H1 (cell line): Measurements from ENCODE around the gene C21orf91. TPM values are rescaled to one million over a fixed set of nuclear protein-coding genes. Genes with fewer than 3 reads are reported as not detected.

Source experiments
- CTCF ChIA-PET: fragments of 300-600 bp; sonication (Branson Sonifier 250); formaldehyde crosslinking; loops from one replicate; lab custom pipeline; 2021; ENCODE audit not compliant: partially characterized antibody; lab: Charles Lee
- POLR2A ChIA-PET: fragments of 300-600 bp; sonication (Branson Sonifier 250); formaldehyde crosslinking; loops from one replicate; lab custom pipeline; 2021; ENCODE audit warnings: inconsistent platforms; ENCODE audit not compliant: partially characterized antibody; lab: Charles Lee
- DNase-seq, 2 experiments: peaks; one replicate each; pipeline versions ENCODE4 v3.0.0 to v3.0.0-alpha.2; 2010 to 2022; ENCODE audit warnings: low spot score in 2 of 2, low read depth in 1 of 2, mixed read lengths in 1 of 2
- FAIRE-seq: peaks from 2 replicates; lab custom pipeline; 2011; peaks lifted over from hg19 to GRCh38; lab: Jason Lieb, UNC
- H2AFZ ChIP-seq: 2 replicates; pipeline ENCODE4 v1.8.1; 2012; ENCODE audit warnings: low read length, inconsistent platforms
- H2AK5ac ChIP-seq: 2 replicates; pipeline ENCODE4 v1.6.1; 2013; ENCODE audit warnings: low read depth, low read length
- H2BK120ac ChIP-seq: replicated peaks from 2 replicates; pipeline ENCODE3; 2013; ENCODE audit warnings: low read depth, low read length, inconsistent platforms
- H2BK12ac ChIP-seq: 2 replicates; pipeline ENCODE4 v1.6.1; 2013; ENCODE audit warnings: low read depth, low read length
- H2BK15ac ChIP-seq: 2 replicates; pipeline ENCODE4 v1.6.1; 2013; ENCODE audit warnings: low read length
- H2BK20ac ChIP-seq: 2 replicates; pipeline ENCODE4 v1.6.1; 2013; ENCODE audit warnings: low read length
- H2BK5ac ChIP-seq: 2 replicates; pipeline ENCODE4 v1.6.1; 2013; ENCODE audit warnings: low read depth, low read length
- H3K14ac ChIP-seq: 2 replicates; pipeline ENCODE4 v1.6.1; 2013; ENCODE audit warnings: inconsistent platforms; ENCODE audit not compliant: insufficient read length
- H3K18ac ChIP-seq: 2 replicates; pipeline ENCODE4 v1.6.1; 2013; ENCODE audit warnings: low read length; ENCODE audit errors: extremely low read depth
- H3K23ac ChIP-seq: 2 replicates; pipeline ENCODE4 v1.6.1; 2013; ENCODE audit warnings: inconsistent platforms; ENCODE audit not compliant: insufficient read length
- H3K23me2 ChIP-seq: 2 replicates; pipeline ENCODE4 v1.6.1; 2013; ENCODE audit warnings: low read depth, low read length
- H3K27ac ChIP-seq: 2 replicates; pipeline ENCODE4 v1.6.1; 2011; ENCODE audit warnings: low read depth, low read length, inconsistent platforms
- H3K27me3 ChIP-seq, 4 experiments: replicated peaks in 1 of 4; 1 replicate in 1 of 4; 2 replicates in 3 of 4; pipeline versions ENCODE4 v1.6.1 to v1.8.1; 2011 to 2013; ENCODE audit warnings: low read length in 3 of 4, mild to moderate bottlenecking in 3 of 4, inconsistent platforms in 2 of 4, mixed read lengths in 2 of 4, moderate library complexity in 1 of 4; ENCODE audit not compliant: control insufficient read depth in 3 of 4, insufficient read depth in 3 of 4; ENCODE audit errors: extremely low read depth in 1 of 4
- H3K36me3 ChIP-seq, 4 experiments: 2 replicates each; pipeline versions ENCODE4 v1.6.1 to v1.8.1; 2011 to 2013; ENCODE audit warnings: mild to moderate bottlenecking in 4 of 4, low read length in 3 of 4, moderate library complexity in 2 of 4, control low read depth in 1 of 4, inconsistent platforms in 1 of 4; ENCODE audit not compliant: insufficient read depth in 4 of 4, control insufficient read depth in 2 of 4
- H3K4ac ChIP-seq: replicated peaks from 2 replicates; pipeline ENCODE3; 2013; ENCODE audit warnings: low read length, low read depth, mixed read lengths, inconsistent platforms; ENCODE audit not compliant: insufficient read length
- H3K4me1 ChIP-seq, 4 experiments: replicated peaks in 1 of 4; 1 replicate in 1 of 4; 2 replicates in 3 of 4; pipeline versions ENCODE4 v1.6.1 to v1.8.1; 2011 to 2013; ENCODE audit warnings: low read length in 3 of 4, inconsistent platforms in 2 of 4, mixed read lengths in 1 of 4; ENCODE audit not compliant: insufficient read depth in 4 of 4, control insufficient read depth in 3 of 4
- H3K4me2 ChIP-seq, 2 experiments: 2 replicates each; pipeline versions ENCODE4 v1.6.1 to v1.8.1; 2011 to 2013; ENCODE audit warnings: low read depth in 2 of 2, low read length in 2 of 2, control low read depth in 1 of 2, inconsistent platforms in 1 of 2, mild to moderate bottlenecking in 1 of 2; ENCODE audit not compliant: insufficient read depth in 1 of 2
- H3K4me3 ChIP-seq, 4 experiments: fragments of 200-600, 300-600 bp in 1 of 4; sonication (generic), shearing (Covaris generic), sonication (Bioruptor Twin) in 1 of 4; 2 replicates each; pipeline versions ENCODE4 v1.5.1 to v1.8.1; 2011 to 2016; ENCODE audit warnings: low read length in 4 of 4, low read depth in 3 of 4, control low read depth in 2 of 4, inconsistent platforms in 2 of 4, mild to moderate bottlenecking in 2 of 4, mixed read lengths in 1 of 4, moderate library complexity in 1 of 4; ENCODE audit not compliant: insufficient read depth in 2 of 4; ENCODE audit errors: extremely low read depth in 1 of 4
- H3K56ac ChIP-seq: replicated peaks from 2 replicates; pipeline ENCODE3; 2013; ENCODE audit warnings: low read depth, mild to moderate bottlenecking, mixed read lengths, low read length, inconsistent platforms; ENCODE audit not compliant: insufficient read length
- H3K79me1 ChIP-seq: 2 replicates; pipeline ENCODE4 v1.6.1; 2013; ENCODE audit warnings: low read depth, low read length, control low read depth
- H3K79me2 ChIP-seq, 2 experiments: 2 replicates each; pipeline versions ENCODE4 v1.6.1 to v1.8.1; 2012 to 2013; ENCODE audit warnings: low read length in 2 of 2, mild to moderate bottlenecking in 2 of 2, inconsistent platforms in 1 of 2; ENCODE audit not compliant: insufficient read depth in 2 of 2, control insufficient read depth in 1 of 2
- H3K9ac ChIP-seq, 4 experiments: replicated peaks in 1 of 4; 1 replicate in 1 of 4; 2 replicates in 3 of 4; pipeline versions ENCODE4 v1.6.1 to v1.8.1; 2011 to 2013; ENCODE audit warnings: low read depth in 3 of 4, low read length in 3 of 4, control low read depth in 2 of 4, mild to moderate bottlenecking in 2 of 4, moderate library complexity in 2 of 4, inconsistent platforms in 1 of 4; ENCODE audit errors: extremely low read depth in 1 of 4
- H3K9me3 ChIP-seq, 2 experiments: 2 replicates each; pipeline versions ENCODE4 v1.6.1 to v1.8.1; 2012 to 2013; ENCODE audit warnings: mild to moderate bottlenecking in 2 of 2, moderate library complexity in 2 of 2, control low read depth in 1 of 2, inconsistent platforms in 1 of 2, low read depth in 1 of 2, low read length in 1 of 2, mixed read lengths in 1 of 2; ENCODE audit not compliant: insufficient read depth in 2 of 2
- H4K20me1 ChIP-seq, 2 experiments: replicated peaks in 1 of 2; 2 replicates each; pipeline versions ENCODE3 to v1.8.1; 2011 to 2013; ENCODE audit warnings: inconsistent platforms in 2 of 2, low read length in 2 of 2, mild to moderate bottlenecking in 1 of 2; ENCODE audit not compliant: insufficient read depth in 2 of 2, control insufficient read depth in 1 of 2
- H4K5ac ChIP-seq: 2 replicates; pipeline ENCODE4 v1.6.1; 2013; ENCODE audit warnings: low read length, low read depth, mixed read lengths, inconsistent platforms; ENCODE audit not compliant: insufficient read length
- H4K8ac ChIP-seq: 2 replicates; pipeline ENCODE4 v1.8.0; 2013; ENCODE audit warnings: mild to moderate bottlenecking, moderate library complexity, low read length, inconsistent platforms; ENCODE audit not compliant: insufficient read depth; ENCODE audit errors: extremely low read depth
- H4K91ac ChIP-seq: replicated peaks from 2 replicates; pipeline ENCODE3; 2013; ENCODE audit warnings: low read length, mixed read lengths, inconsistent platforms; ENCODE audit not compliant: insufficient read length
- BCL11A ChIP-seq, 2 experiments: IDR thresholded peaks; one replicate each; pipeline ENCODE4 v1.6.1; 2011; ENCODE audit warnings: low read depth in 2 of 2, low read length in 2 of 2, mild to moderate bottlenecking in 2 of 2
- CEBPB ChIP-seq: IDR thresholded peaks from 2 replicates; pipeline ENCODE4 v1.6.1; 2012; ENCODE audit warnings: low read depth, low read length
- CREB1 ChIP-seq: IDR thresholded peaks from 2 replicates; pipeline ENCODE4 v1.6.1; 2012; ENCODE audit warnings: inconsistent platforms
- FOSL1 ChIP-seq: IDR thresholded peaks from 2 replicates; pipeline ENCODE4 v1.6.1; 2011; ENCODE audit warnings: mild to moderate bottlenecking, low read depth, low read length, moderate library complexity; ENCODE audit not compliant: insufficient read depth
- GABPA ChIP-seq: IDR thresholded peaks from 2 replicates; pipeline ENCODE4 v1.6.1; 2011; ENCODE audit warnings: mild to moderate bottlenecking, low read length, moderate library complexity, borderline replicate concordance; ENCODE audit not compliant: insufficient read depth
- HDAC6 ChIP-seq: IDR thresholded peaks from one replicate; pipeline ENCODE4 v1.7.1; 2012; ENCODE audit warnings: low read depth, mild to moderate bottlenecking, inconsistent platforms, low read length, moderate library complexity
- JUND ChIP-seq: IDR thresholded peaks from 2 replicates; pipeline ENCODE4 v1.6.1; 2011; ENCODE audit warnings: mild to moderate bottlenecking, improper control_type of control experiment, low read length
- NANOG ChIP-seq: IDR thresholded peaks from 2 replicates; pipeline ENCODE4 v1.6.1; 2011; ENCODE audit warnings: low read length, low read depth, mild to moderate bottlenecking, inconsistent platforms; ENCODE audit not compliant: insufficient read depth, poor library complexity, severe bottlenecking
- PHF8 ChIP-seq: fragments of 200-600 bp; sonication (generic); conservative IDR thresholded peaks from 2 replicates; pipeline ENCODE4 v1.7.1; 2012; ENCODE audit warnings: low read depth, mild to moderate bottlenecking, inconsistent platforms, low read length, moderate library complexity
- RBBP5 ChIP-seq: IDR thresholded peaks from 2 replicates; pipeline ENCODE4 v1.7.1; 2012; ENCODE audit warnings: low read depth, mild to moderate bottlenecking, inconsistent platforms, low read length, moderate library complexity, borderline replicate concordance
- RXRA ChIP-seq: IDR thresholded peaks from 2 replicates; pipeline ENCODE4 v1.6.1; 2011; ENCODE audit warnings: low read depth, mild to moderate bottlenecking, low read length, moderate library complexity; ENCODE audit not compliant: insufficient read depth
- SRF ChIP-seq: IDR thresholded peaks from 2 replicates; pipeline ENCODE4 v1.6.1; 2011; ENCODE audit warnings: mild to moderate bottlenecking, low read depth, low read length, moderate library complexity
- SUZ12 ChIP-seq: fragments of 200-600 bp; sonication (generic); IDR thresholded peaks from 2 replicates; pipeline ENCODE4 v1.6.1; 2012; ENCODE audit warnings: mild to moderate bottlenecking, inconsistent platforms, low read length, moderate library complexity, mixed read lengths
- TAF1 ChIP-seq: IDR thresholded peaks from 2 replicates; pipeline ENCODE4 v1.6.1; 2011; ENCODE audit warnings: mild to moderate bottlenecking, low read depth, low read length
- TCF12 ChIP-seq: IDR thresholded peaks from 2 replicates; pipeline ENCODE4 v1.6.1; 2011; ENCODE audit warnings: low read depth, mild to moderate bottlenecking, low read length
- polyA plus RNA-seq, 7 experiments: library from polyadenylated mRNA; depleted of rRNA in 3 of 7; stranded (reverse) in 5 of 7; unstranded in 2 of 7; fragments of >200 nt in 5 of 7; fragments of 200-250 nt in 2 of 7; gene quantifications; 1 replicate in 5 of 7; 2 replicates in 1 of 7; 4 replicates in 1 of 7; pipeline versions ENCODE4 v1.2.1 to v1.2.3, GENCODE V29; 2011 to 2013; ENCODE audit warnings: missing spikeins in 2 of 7, mixed read lengths in 2 of 7
- total RNA-seq: library from RNA; stranded (reverse); fragmentation: NEBNext Ultra II Directional; extraction: Animal tissue kit (Norgen Biotek cat#: 25700); gene quantifications from 2 replicates; pipeline ENCODE4 v1.2.1, GENCODE V29; 2021
- TF ChIP-seq, protein P1 (sequence below): IDR thresholded peaks from 2 replicates; pipeline ENCODE4 v1.6.1; 2012; ENCODE audit warnings: inconsistent platforms

C21orf91 gene
- total and polyA plus RNA-seq, 2 of the 8 experiments (the other 6 are each of a cell fraction or from before 2014, with no cell fraction given): 4.9 to 33.6 TPM

DNA sequence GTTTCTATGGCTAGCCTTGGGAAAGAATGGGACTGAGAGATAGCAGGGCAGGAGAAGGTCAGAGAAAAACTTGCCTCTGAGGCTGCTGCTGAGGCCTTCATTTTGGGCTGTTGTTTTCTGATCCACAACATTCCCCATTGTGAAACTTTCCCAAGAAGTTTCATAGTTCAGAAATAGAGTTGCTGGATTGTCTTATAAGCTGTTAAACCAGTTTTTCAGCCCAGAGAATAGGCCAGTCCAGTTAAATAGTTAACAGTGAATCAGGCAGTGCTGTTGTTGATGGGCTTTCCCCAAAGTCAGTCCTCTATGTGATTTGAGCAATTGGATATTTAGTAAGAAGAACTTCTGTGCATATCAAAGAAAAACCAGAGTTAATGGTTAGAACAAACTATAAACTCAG, 77.0 kb downstream of the C21orf91 start:
- no peaks in the 10 kb centered on the region for H3K4me1 ChIP-seq
- H4K20me1 ChIP-seq: no peaks in the 10 kb centered on the region
- no peak overlapping the region for H2AFZ ChIP-seq
- no peak for TF ChIP-seq FOSL1
- TF ChIP-seq BCL11A (IDR thresholded peaks at IDR 0.05; ENCODE audit: low read depth in 2 of 2, low read length in 2 of 2): no peak
- TF ChIP-seq TAF1: no peak
- TF ChIP-seq SUZ12: no peak
- no peak for TF ChIP-seq TCF12
- no peak for TF ChIP-seq RXRA
- no peak for TF ChIP-seq GABPA
- no peak for TF ChIP-seq PHF8
- TF ChIP-seq CEBPB: no peak
- TF ChIP-seq HDAC6: no peak
- no peak for TF ChIP-seq NANOG
- TF ChIP-seq RBBP5: no peak
- TF ChIP-seq CREB1: no peak
- TF ChIP-seq, protein P1, sequence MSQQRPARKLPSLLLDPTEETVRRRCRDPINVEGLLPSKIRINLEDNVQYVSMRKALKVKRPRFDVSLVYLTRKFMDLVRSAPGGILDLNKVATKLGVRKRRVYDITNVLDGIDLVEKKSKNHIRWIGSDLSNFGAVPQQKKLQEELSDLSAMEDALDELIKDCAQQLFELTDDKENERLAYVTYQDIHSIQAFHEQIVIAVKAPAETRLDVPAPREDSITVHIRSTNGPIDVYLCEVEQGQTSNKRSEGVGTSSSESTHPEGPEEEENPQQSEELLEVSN: no peak
- TF ChIP-seq SRF: no peak
- TF ChIP-seq JUND: no peak

More for the DNA sequence above, 77.0 kb downstream of the C21orf91 start:
- H2BK120ac ChIP-seq: no peak overlapping the region
- H2BK5ac ChIP-seq: no peak overlapping the region
- no peak overlapping the region for H3K4me3 ChIP-seq
- POLR2A ChIA-PET: no interaction called here
- no peak overlapping the region for H3K23ac ChIP-seq
- peaks cover 0 to 11% of the 10 kb centered on the region in 2 experiments; a peak in 2 of 4 replicates for H3K9me3 ChIP-seq
- CTCF ChIA-PET: no interaction called here
- no peak overlapping the region for H2BK20ac ChIP-seq
- no peak overlapping the region for H4K91ac ChIP-seq
- H3K27me3 ChIP-seq: no peaks in the 10 kb centered on the region
- no peak overlapping the region for H4K5ac ChIP-seq
- H3K9ac ChIP-seq: no peak overlapping the region
- no peak overlapping the region for H3K27ac ChIP-seq
- H2BK12ac ChIP-seq: no peak overlapping the region
- no peaks in the 10 kb centered on the region for H3K79me1 ChIP-seq
- H3K79me2 ChIP-seq: no peaks in the 10 kb centered on the region
- no peak overlapping the region for H3K14ac ChIP-seq
- H2AK5ac ChIP-seq: no peak overlapping the region
- no peak overlapping the region for H3K4ac ChIP-seq
- H3K23me2 ChIP-seq: no peaks in the 10 kb centered on the region
- H3K4me2 ChIP-seq: no peak overlapping the region
- no peak overlapping the region for H2BK15ac ChIP-seq
- H3K56ac ChIP-seq: no peak overlapping the region
- no peak for FAIRE-seq
- DNase-seq: no peak
- peaks cover 0 to 3% (median 0%) of the 10 kb centered on the region in 4 experiments; a peak in 1 of 8 replicates for H3K36me3 ChIP-seq
- H3K18ac ChIP-seq: no peak overlapping the region
- H4K8ac ChIP-seq: no peak overlapping the region
